ENCODE results near the gene UNC5C. TPM values are rescaled to one million over a fixed set of nuclear protein-coding genes. Genes with fewer than 3 reads are reported as not detected.

The UNC5C gene
- total RNA-seq, 1 donor from 2014 or later = not detected

- intact Hi-C loops (cut with micrococcal nuclease) = no loop called here
Measured at GRCh38 chr4:95409750-95410149, 139.0 kb downstream of the UNC5C start.

DNA sequence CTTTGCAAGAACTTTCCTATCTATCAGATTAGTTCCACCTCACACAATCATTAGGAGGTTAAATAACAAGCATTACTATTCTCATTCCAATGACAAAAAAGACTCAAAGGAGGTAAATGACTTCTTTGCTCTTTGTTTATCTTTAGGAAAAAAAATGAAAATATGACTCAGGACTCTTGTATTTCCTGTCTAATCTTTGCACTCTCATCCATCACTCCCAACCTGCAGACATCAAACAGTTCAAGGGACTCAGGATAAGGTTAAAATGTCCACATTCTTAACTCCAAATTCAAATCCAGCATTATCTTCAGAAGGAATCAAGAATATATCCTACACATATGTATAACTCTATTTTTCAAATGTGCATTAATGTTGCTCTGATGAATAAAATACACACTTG is 139.6 kb downstream of the UNC5C start:
- intact Hi-C loops (cut with micrococcal nuclease) = no loop called here

GRCh38 chr4:95402299-95402698 is 146.5 kb downstream of the UNC5C start:
- intact Hi-C loops (cut with micrococcal nuclease) = no loop called here

DNA sequence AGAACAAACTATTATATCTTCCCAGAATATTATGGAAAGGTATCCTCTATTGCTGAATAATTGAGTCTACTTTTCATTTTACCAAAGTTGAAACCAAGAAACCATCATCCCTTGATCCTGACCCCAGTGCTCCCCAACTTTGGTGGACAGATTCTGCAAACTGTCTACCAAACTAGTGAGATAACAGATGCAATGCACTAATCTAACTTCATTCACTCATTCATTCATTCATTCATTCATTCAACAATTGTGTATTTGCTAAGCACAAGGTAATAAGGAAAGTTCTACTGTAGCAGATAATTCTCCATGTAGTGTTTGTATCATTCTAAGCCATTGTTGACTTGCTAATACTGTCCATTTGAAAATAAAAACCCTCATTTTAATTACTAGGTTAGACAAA is 150.6 kb downstream of the UNC5C start:
- intact Hi-C loops (cut with micrococcal nuclease) = no loop called here

GRCh38 chr4:95394752-95395306 is 153.9 kb downstream of the UNC5C start:
- intact Hi-C loops (cut with micrococcal nuclease) = no loop called here

DNA sequence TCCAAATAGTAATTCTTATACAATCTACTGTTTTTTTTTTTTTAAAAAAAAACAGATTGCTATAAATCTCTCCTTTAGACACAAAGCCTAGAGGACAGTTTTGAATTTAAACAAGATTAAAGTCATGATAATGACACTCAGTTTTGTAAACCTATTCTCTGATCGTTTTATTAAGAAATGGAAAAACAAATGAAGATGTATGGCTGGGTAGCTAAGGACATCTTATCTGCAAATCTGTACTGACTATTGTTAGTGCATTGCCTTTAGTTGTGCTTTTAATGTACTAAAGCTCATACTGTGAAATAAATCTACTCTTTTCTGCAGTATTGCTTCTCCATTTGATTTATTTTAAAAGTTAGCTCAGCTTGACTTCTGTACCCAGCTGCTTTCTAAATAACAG is 155.0 kb downstream of the UNC5C start:
- intact Hi-C loops (cut with micrococcal nuclease) = no loop called here

- intact Hi-C loops (cut with micrococcal nuclease) = no loop called here
Measured at GRCh38 chr4:95388911-95389310, 159.9 kb downstream of the UNC5C start.

GRCh38 chr4:95387719-95388118 is 161.1 kb downstream of the UNC5C start:
- intact Hi-C loops (cut with micrococcal nuclease) = no loop called here

GRCh38 chr4:95386410-95386809 is 162.4 kb downstream of the UNC5C start:
- intact Hi-C loops (cut with micrococcal nuclease) = no loop called here

- intact Hi-C loops (cut with micrococcal nuclease) = no loop called here
Measured at GRCh38 chr4:95381843-95382580, 166.8 kb downstream of the UNC5C start.

DNA sequence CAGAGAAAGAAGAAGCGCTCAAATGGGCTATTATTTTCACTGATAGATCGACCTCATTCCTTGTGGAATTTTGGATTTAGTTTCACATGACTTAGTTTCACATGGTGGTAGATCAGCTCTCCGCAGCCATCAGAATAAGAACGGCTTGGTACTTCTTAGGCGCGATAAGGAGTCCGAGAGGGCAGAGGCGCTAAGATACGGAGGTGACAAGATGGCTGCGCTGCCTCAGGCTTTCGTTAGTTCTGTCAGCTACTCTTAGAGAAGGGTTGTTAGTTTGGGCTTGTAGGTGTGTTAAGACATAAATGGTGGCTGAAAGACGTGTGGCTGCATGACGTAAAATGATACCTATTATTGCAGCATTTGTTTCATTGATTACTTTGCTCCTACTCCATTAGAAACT is 169.1 kb downstream of the UNC5C start:
- intact Hi-C loops (cut with micrococcal nuclease) = no loop called here

- intact Hi-C loops (cut with micrococcal nuclease) = no loop called here
Measured at GRCh38 chr4:95377366-95377900, 171.3 kb downstream of the UNC5C start.

DNA sequence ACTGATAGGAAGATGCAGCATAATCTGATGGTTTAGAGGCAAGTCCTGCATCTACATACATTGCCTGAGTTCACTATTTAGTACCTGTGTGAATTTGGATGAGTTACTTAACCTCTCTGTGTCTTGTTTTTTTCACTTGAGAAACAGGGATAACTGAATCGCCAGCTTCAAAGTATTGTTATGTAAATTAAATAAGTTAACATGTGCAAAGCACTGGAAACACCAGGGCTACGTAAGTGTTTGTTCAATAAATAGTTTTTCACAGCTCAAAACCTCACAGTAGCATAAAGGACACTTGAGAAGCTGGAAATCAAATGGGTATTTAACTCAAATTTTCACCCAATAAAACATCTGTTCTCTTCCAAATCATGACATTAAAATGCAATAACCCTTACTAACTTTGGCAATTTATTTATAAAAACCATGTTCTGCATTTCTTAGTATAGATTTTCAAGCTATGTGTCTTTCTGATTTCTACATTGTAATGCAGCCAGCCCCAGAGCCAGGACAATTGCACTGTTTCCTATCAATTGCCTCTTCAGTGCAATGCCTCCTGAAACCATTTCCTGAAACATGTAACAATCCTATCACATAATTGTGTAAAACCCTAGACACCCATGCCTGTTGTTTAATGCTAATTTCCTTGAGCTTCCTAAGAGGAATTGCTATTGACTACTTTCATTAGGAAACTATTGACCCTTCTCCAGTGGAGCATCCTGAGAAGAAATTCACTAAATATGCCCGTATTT is 177.1 kb downstream of the UNC5C start:
- intact Hi-C loops (cut with micrococcal nuclease) = no loop called here

DNA sequence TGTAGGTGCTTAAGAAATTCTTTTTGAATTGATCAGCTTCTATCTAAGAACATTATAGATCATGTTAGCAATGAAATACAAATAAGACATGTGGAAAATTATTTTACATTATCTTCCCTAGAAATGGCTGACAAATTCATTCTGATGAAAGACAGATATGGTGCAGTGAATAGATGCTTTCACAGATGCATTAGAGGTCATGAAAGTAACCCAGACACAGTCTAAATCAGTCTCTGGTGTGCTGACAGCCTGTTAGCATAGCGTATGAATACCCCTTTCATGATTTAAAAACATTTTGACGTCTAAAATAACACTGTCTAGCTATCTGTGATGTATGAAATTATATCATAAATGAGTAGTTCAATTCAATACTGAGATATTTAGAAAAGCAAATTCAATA is 180.9 kb downstream of the UNC5C start:
- intact Hi-C loops (cut with micrococcal nuclease) = no loop called here

DNA sequence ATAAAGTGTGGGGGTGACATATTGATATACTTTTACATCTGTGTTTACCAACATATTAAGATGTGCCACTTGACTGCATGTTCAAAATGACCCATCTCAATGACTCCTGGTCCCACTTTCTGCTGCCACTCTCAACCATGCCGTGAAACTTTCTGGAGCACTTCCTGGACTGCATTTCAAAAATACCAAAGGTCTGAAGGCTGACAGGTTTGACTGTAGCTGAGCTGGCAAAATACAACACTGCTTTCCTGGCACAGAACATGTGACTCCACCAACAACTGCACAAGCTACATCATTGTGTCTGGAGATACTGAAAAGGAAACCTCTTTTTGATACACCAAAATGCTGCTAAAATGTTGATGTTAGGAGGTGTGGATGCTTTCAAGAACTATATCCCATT is 184.8 kb downstream of the UNC5C start:
- intact Hi-C loops (cut with micrococcal nuclease) = no loop called here

DNA sequence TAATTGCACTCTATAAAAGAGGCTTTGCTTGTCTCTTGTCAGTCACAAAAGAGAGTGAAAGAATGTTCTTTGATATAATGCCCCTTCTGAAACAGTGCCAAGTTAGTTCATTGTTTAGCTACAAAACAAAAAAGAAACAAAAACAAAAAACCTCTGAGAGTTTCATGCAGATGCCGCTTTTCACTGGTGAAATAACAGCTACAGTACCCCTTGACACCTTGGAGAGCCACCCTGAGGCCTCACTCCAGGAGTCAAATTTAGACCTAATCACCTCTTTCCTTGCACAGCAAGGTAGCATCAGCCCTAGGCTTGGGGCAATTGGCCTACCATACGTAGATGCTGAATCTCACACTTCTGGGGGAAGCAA is 185.2 kb downstream of the UNC5C start:
- intact Hi-C loops (cut with micrococcal nuclease) = no loop called here

DNA sequence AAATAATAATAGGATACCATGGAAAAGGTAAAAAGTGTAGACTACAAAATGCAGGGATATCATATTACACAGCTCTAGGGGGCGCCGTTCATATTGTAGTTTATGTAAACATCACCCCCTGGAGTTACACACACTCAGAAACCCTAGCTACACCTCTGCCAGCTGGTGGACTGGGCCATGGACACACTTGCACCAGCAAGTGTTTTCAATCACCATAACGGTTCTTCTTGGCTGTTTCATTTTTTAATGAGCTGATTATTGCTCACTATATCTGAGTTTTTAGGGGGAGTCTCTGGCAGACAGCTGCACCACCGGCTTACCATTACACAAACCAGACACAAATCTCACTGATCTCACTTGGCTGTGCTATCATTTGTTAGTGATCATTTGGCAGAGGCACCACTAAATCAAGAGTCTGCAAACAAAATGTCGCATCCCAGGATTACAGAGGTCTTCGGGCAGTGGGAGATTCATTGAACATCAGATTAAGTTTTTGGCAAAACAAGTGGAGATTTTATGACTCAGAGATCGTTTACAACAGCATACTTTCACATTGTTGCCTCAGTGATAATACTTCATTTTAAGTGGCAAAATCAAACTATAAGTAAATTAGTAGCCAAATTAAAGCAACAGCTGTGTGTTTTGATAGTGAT is 185.7 kb downstream of the UNC5C start:
- intact Hi-C loops (cut with micrococcal nuclease) = no loop called here

- intact Hi-C loops (cut with micrococcal nuclease) = no loop called here
Measured at GRCh38 chr4:95362066-95362465, 186.7 kb downstream of the UNC5C start.

DNA sequence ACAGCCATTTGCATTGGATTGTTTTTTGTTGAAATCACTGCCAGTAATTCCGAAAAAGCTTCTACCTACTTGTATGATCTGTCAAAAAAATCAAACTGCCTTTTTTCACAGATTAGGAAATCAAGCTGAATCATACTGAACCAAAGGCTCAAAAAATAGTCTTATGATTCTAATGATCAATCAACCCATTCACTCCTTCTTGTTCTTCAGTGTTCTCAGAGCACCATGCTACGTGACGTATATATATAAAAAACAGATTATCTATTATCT is 187.1 kb downstream of the UNC5C start:
- intact Hi-C loops (cut with micrococcal nuclease) = no loop called here

- intact Hi-C loops (cut with micrococcal nuclease) = no loop called here
Measured at GRCh38 chr4:95360906-95361695, 187.7 kb downstream of the UNC5C start.

DNA sequence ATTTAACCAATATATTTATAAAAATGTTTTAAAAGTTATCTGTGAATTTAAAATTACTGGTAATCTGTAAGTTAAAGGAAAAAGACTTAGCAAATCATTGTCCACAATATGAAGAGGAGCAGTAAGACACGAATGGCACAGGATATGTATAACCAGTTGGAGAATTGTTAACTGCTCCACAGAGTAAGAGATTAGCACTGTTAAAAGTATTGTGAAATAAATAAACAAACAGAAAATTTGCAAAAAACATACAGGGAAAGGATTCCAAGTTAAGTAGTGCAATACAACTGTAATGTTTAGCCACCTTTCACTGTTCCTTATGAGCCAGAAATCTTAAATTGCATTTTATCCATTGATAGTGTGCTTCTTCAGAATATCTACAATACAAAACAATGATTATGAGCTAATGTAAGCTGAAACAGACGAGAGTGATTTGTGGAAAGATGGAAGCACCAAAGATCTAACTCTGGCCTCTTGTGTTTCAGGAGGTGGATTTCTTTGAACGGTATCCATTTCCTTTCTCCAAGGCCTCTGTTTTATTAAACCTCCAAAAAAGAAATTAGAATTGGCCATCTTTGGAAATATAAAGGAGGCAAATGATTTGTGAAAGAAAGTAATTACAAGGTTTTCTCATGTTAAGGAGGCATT is 188.4 kb downstream of the UNC5C start:
- intact Hi-C loops (cut with micrococcal nuclease) = no loop called here

All from T-helper 1 cell treated with Interleukin-12 subunit alpha and Interleukin-12 subunit beta and Interleukin-4 antibody, amounts not matched to agents 30 ng/mL and 1 ng/mL, for 36 hours (primary cell).